Right cardiac atrium (tissue), 5 donors: ENCODE data around the gene FMN2. TPM values are rescaled to one million over a fixed set of nuclear protein-coding genes. Genes with fewer than 3 reads are reported as not detected.

Source experiments
- ATAC-seq, 2 donors: fragments of 200-7000 bp; cut with Tn5 transposase; one replicate each; pipeline versions ENCODE4 v1.8.0 to v1.9.1; 2020; ENCODE audit warnings: moderate library complexity in 2 of 2, mild to moderate bottlenecking in 1 of 2
- DNase-seq, 3 donors: peaks; one replicate each; pipeline ENCODE4 v3.0.0-alpha.2; 2020
- H3K27ac ChIP-seq: one replicate; pipeline ENCODE4 v1.5.1; 2013; ENCODE audit warnings: mild to moderate bottlenecking, low read length, control low read depth, moderate library complexity
- H3K27me3 ChIP-seq: one replicate; pipeline ENCODE4 v1.6.1; 2013; ENCODE audit not compliant: control insufficient read depth, insufficient read depth
- H3K4me1 ChIP-seq: one replicate; pipeline ENCODE4 v1.6.1; 2013; ENCODE audit warnings: low read length; ENCODE audit not compliant: control insufficient read depth, insufficient read depth
- H3K4me3 ChIP-seq: one replicate; pipeline ENCODE4 v1.5.1; 2013; ENCODE audit warnings: low read length, control low read depth
- H3K9me3 ChIP-seq: one replicate; pipeline ENCODE4 v1.6.1; 2013; ENCODE audit warnings: low read length; ENCODE audit not compliant: control insufficient read depth
- WGBS: extraction: QIAGEN DNeasy Blood & Tissue Kit; methylation state at CpG from one replicate; pipeline ENCODE4 v1.1.7; 2013; 5-methylcytosine and 5-hydroxymethylcytosine counted together
- intact Hi-C, 4 donors: fragments of 100-400 bp; cut with DNase I; formaldehyde crosslinking; loops; one replicate each; pipeline versions ENCODE4 v1.11.0 to v1.14.0; 2022 to 2023
- polyA plus RNA-seq: library from polyadenylated mRNA; stranded (reverse); fragments of 200-250 nt; gene quantifications from one replicate; pipeline ENCODE4 v1.2.3, GENCODE V29; 2013
- total RNA-seq, 4 donors: library from RNA; stranded (reverse); fragmentation: NEBNext Ultra II Directional; extraction: Animal tissue kit (Norgen Biotek cat#: 25700); gene quantifications; one replicate each; pipeline ENCODE4 v1.2.1, GENCODE V29; 2021
- donor health status: healthy with polysubstance abuse.
- donor health status: DM: no; HTN: yes; CAD: no.
- donor health status: DM: no; HTN: no; CAD: no.
- donor health status: DM: no; HTN: yes; CAD: no; lungs with severe emphysema.
- donor health status: DM: yes; HTN: yes; CAD: no.

The FMN2 gene
- total and polyA plus RNA-seq, 5 donors, result 0.09 to 0.21 (median 0.16) TPM; not detected in 2

DNA sequence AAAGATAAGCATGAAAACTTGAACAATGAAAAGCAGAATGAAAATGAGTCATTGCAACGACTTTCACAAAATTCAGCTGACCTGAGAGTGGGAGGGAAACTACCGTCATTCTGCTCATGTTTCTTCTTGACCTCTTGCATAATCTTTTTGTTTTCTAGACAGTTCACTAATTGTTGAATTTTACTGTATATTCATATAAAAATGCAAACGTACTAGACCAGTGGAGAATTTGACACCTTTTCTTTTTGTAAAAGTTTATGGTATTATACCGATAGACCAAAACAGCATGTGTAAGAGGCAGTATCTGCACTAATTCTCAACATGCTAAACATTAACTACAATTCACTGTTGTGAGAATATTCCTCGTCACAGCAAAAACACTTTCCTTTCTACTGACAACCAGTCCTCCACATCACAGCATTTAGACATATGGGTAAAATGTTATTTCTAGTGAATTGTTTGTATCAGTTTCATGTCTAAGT, 382.5 kb downstream of the FMN2 start:
- Histone ChIP-seq H3K9me3 (no peaks in the 10 kb centered on the region), H3K27ac (no peak overlapping the region), H3K27me3 (no peaks in the 10 kb centered on the region), H3K4me3 (no peak overlapping the region), H3K4me1 (no peaks in the 10 kb centered on the region)
- WGBS, result 61% methylated on average over 5 of the region's 5 CpGs
- ATAC-seq (no peak), DNase-seq (no peak)
- intact Hi-C loops, result no loop called here

GRCh38 chr1:240475832-240476231, 384.1 kb downstream of the FMN2 start:
- ATAC-seq (no peak), DNase-seq (no peak)
- 73% methylated on average over 4 of the region's 4 CpGs for WGBS
- Histone ChIP-seq H3K4me1 (no peaks in the 10 kb centered on the region), H3K4me3 (no peak overlapping the region), H3K27ac (no peak overlapping the region), H3K27me3 (no peaks in the 10 kb centered on the region), H3K9me3 (no peaks in the 10 kb centered on the region)
- intact Hi-C loops, result no loop called here

- Histone ChIP-seq H3K9me3 (no peaks in the 10 kb centered on the region), H3K27me3 (no peaks in the 10 kb centered on the region), H3K4me3 (no peak overlapping the region), H3K4me1 (no peaks in the 10 kb centered on the region), H3K27ac (no peak overlapping the region)
- ATAC-seq (no peak), DNase-seq (no peak)
- intact Hi-C loops, result no loop called here
- WGBS, result 86% methylated on average over 6 of the region's 6 CpGs
Observed at GRCh38 chr1:240478536-240478935, 386.9 kb downstream of the FMN2 start.

GRCh38 chr1:240484804-240485443, 393.2 kb downstream of the FMN2 start:
- 62% methylated on average over 6 of the region's 6 CpGs for WGBS
- ATAC-seq, result no peak

GRCh38 chr1:240486611-240487010, 394.9 kb downstream of the FMN2 start:
- Histone ChIP-seq H3K9me3 (peaks cover 3% of the 10 kb centered on the region), H3K4me1 (no peaks in the 10 kb centered on the region), H3K27me3 (no peaks in the 10 kb centered on the region), H3K27ac (no peak overlapping the region), H3K4me3 (no peak overlapping the region)
- intact Hi-C loops, result no loop called here
- 71% methylated on average over 6 of the region's 6 CpGs for WGBS
- no peak for ATAC-seq
- DNase-seq, result no peak

More at GRCh38 chr1:240484804-240485443, 393.2 kb downstream of the FMN2 start:
- Histone ChIP-seq H3K27ac (no peak overlapping the region), H3K9me3 (no peaks in the 10 kb centered on the region), H3K4me3 (no peak overlapping the region), H3K4me1 (no peaks in the 10 kb centered on the region), H3K27me3 (no peaks in the 10 kb centered on the region)
- intact Hi-C loops, result no loop called here
- no peak for DNase-seq

GRCh38 chr1:240487493-240487892, 395.8 kb downstream of the FMN2 start:
- 69% methylated on average over 3 of the region's 3 CpGs for WGBS
- H3K4me3 ChIP-seq, result no peak overlapping the region
- peaks cover 3% of the 10 kb centered on the region for H3K9me3 ChIP-seq
- no peaks in the 10 kb centered on the region for H3K27me3 ChIP-seq
- no peak overlapping the region for H3K27ac ChIP-seq
- intact Hi-C loops, result no loop called here
- H3K4me1 ChIP-seq, result no peaks in the 10 kb centered on the region
- ATAC-seq (no peak), DNase-seq (no peak)

DNA sequence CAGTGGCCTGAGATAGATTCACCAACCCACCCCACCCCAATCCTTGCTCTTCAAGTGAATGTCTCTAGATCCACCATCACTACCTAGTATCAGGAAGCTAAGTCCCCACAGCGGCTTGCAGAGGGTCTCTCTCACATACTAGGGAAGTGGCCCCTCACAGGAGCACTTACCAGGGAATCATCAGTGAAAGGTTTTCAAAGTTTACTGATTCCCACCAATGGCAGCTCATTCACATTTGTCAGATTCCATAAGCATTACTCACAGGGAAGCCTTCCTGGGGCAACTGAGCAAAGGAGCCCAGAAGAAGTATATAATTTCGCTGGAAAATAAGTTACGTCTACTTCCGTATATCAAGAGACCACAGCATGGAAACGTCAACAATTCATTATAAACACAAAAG, 399.5 kb downstream of the FMN2 start:
- no peak overlapping the region for H3K27ac ChIP-seq
- DNase-seq (no peak), ATAC-seq (no peak)
- H3K4me1 ChIP-seq, result no peaks in the 10 kb centered on the region
- H3K9me3 ChIP-seq, result peaks cover 3% of the 10 kb centered on the region
- intact Hi-C loops, result no loop called here
- no peaks in the 10 kb centered on the region for H3K27me3 ChIP-seq
- no peak overlapping the region for H3K4me3 ChIP-seq
- WGBS, result 66% methylated on average over 5 of the region's 5 CpGs

- H3K27me3 ChIP-seq, result no peaks in the 10 kb centered on the region
- intact Hi-C loops, result no loop called here
- H3K4me1 ChIP-seq, result no peaks in the 10 kb centered on the region
- no peak overlapping the region for H3K27ac ChIP-seq
- peaks cover 3% of the 10 kb centered on the region for H3K9me3 ChIP-seq
- no peak for ATAC-seq
- WGBS, result 72% methylated on average over 7 of the region's 7 CpGs
- H3K4me3 ChIP-seq, result no peak overlapping the region
- no peak for DNase-seq
Observed at GRCh38 chr1:240491796-240492195, 400.1 kb downstream of the FMN2 start.

DNA sequence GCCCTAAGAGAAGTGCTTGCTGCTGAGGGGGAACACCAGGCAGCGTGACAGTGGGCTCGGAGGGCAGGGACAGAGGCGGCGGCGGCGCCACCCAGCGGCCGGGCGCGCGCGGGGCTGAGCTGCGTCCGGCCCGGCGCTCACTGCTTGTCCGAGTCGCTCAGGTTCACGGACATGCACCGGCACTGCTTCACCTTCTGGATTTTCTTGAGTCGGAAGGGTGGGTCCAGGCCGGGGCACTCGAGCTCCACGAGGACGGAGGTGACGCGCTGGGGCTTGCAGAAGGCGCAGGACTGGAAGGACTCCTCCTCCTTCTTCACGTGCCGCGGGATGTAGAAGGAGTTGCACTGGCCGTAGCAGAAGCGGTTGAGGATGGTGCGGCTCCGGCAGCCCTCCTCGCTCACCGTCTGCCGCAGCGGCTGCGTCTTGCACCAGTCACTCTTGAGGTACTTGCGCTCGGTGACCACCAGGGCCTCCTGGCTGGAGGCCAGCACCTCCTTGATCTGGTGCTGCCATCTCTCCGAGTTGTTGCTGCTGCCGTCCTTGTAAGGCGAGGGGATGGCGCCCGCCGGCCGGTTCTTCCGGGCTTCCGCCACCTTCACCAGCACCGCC, 401.3 kb downstream of the FMN2 start:
- ATAC-seq, result no peak
- Histone ChIP-seq H3K27ac (no peak overlapping the region), H3K4me1 (no peaks in the 10 kb centered on the region), H3K27me3 (no peaks in the 10 kb centered on the region), H3K9me3 (peaks cover 3% of the 10 kb centered on the region), H3K4me3 (no peak overlapping the region)
- 41% methylated on average over 52 of the region's 52 CpGs for WGBS
- intact Hi-C loops, result no loop called here
- DNase-seq, result peak in 2 of 3 donors; percentile 16 to 54

GRCh38 chr1:240495601-240496000, 403.9 kb downstream of the FMN2 start:
- H3K4me3 ChIP-seq, result no peak overlapping the region
- H3K27me3 ChIP-seq, result no peaks in the 10 kb centered on the region
- no peak for DNase-seq
- intact Hi-C loops, result no loop called here
- no peak for ATAC-seq
- no peak overlapping the region for H3K27ac ChIP-seq
- WGBS, result 68% methylated on average over 4 of the region's 4 CpGs
- H3K9me3 ChIP-seq, result peaks cover 3% of the 10 kb centered on the region
- no peaks in the 10 kb centered on the region for H3K4me1 ChIP-seq

GRCh38 chr1:240496356-240496755, 404.7 kb downstream of the FMN2 start:
- no peaks in the 10 kb centered on the region for H3K4me1 ChIP-seq
- H3K27me3 ChIP-seq, result no peaks in the 10 kb centered on the region
- no peak overlapping the region for H3K27ac ChIP-seq
- WGBS, result 67% methylated on average over 7 of the region's 7 CpGs
- no peak overlapping the region for H3K4me3 ChIP-seq
- no peaks in the 10 kb centered on the region for H3K9me3 ChIP-seq
- ATAC-seq (no peak), DNase-seq (no peak)
- intact Hi-C loops, result no loop called here
